PC-9 (cell line): ENCODE data around the gene MKNK2. TPM values are rescaled to one million over a fixed set of nuclear protein-coding genes. Genes with fewer than 3 reads are reported as not detected.

Experiments used
- BruUV-seq: library from RNA; stranded (reverse); fragments of 400-500 nt; replicated peaks from 2 replicates; lab custom pipeline; 2021; lab: Mats Ljungman, UMichigan
- CTCF ChIA-PET: fragments of 300-600 bp; sonication (Branson Sonifier 250); formaldehyde crosslinking; loops from one replicate; lab custom pipeline; 2022; ENCODE audit warnings: antibody characterized with exemption; lab: Charles Lee
- POLR2A ChIA-PET: fragments of 300-600 bp; sonication (Branson Sonifier 250); formaldehyde crosslinking; loops from one replicate; lab custom pipeline; 2022; ENCODE audit warnings: antibody characterized with exemption; ENCODE audit not compliant: unreplicated experiment; lab: Charles Lee
- DNase-seq, 2 experiments: peaks; one replicate each; pipeline versions ENCODE4 v3.0.0 to v3.0.0-alpha.2; 2015 to 2022; ENCODE audit warnings: mixed read lengths in 1 of 2
- H2AFZ ChIP-seq: fragments of 200-600 bp; sonication (generic); 2 replicates; pipeline ENCODE4 v1.8.1; 2017; ENCODE audit warnings: antibody characterized with exemption
- H3F3A ChIP-seq: fragments of 200-600 bp; sonication (generic); 2 replicates; pipeline ENCODE4 v1.8.1; 2017; ENCODE audit warnings: antibody characterized with exemption, mild to moderate bottlenecking, low read depth; ENCODE audit not compliant: insufficient read depth
- H3K27ac ChIP-seq: fragments of 200-600 bp; sonication (generic); 2 replicates; pipeline ENCODE4 v1.6.1; 2016; ENCODE audit warnings: mixed run types
- H3K27me3 ChIP-seq: fragments of 200-600 bp; sonication (generic); 2 replicates; pipeline ENCODE4 v1.6.1; 2016; ENCODE audit warnings: low read depth, mixed run types; ENCODE audit not compliant: insufficient read depth
- H3K36me3 ChIP-seq: fragments of 200-600 bp; sonication (generic); 2 replicates; pipeline ENCODE4 v1.6.1; 2016; ENCODE audit warnings: low read depth, mixed run types
- H3K4me1 ChIP-seq: fragments of 200-600 bp; sonication (generic); replicated peaks from 2 replicates; pipeline ENCODE4 v1.6.1; 2016; ENCODE audit warnings: mixed run types; ENCODE audit not compliant: insufficient read depth
- H3K4me2 ChIP-seq: fragments of 200-600 bp; sonication (generic); 2 replicates; pipeline ENCODE4 v1.6.1; 2017; ENCODE audit warnings: mixed run types
- H3K4me3 ChIP-seq: fragments of 200-600 bp; sonication (generic); 2 replicates; pipeline ENCODE4 v1.6.1; 2016; ENCODE audit warnings: mixed run types
- H3K79me2 ChIP-seq: fragments of 200-600 bp; sonication (generic); 2 replicates; pipeline ENCODE4 v1.6.1; 2017; ENCODE audit warnings: low read depth, mixed run types
- H3K9me2 ChIP-seq: fragments of 200-600 bp; sonication (generic); 2 replicates; pipeline ENCODE4 v1.8.1; 2017; ENCODE audit warnings: mild to moderate bottlenecking; ENCODE audit not compliant: insufficient read depth
- H3K9me3 ChIP-seq: fragments of 200-600 bp; sonication (generic); 2 replicates; pipeline ENCODE4 v1.8.1; 2016; ENCODE audit warnings: low read depth; ENCODE audit not compliant: insufficient read depth
- H4K20me1 ChIP-seq: fragments of 200-600 bp; sonication (generic); 2 replicates; pipeline ENCODE4 v1.8.1; 2017; ENCODE audit not compliant: insufficient read depth
- EZH2 ChIP-seq: fragments of 200-600 bp; sonication (generic); IDR thresholded peaks from 2 replicates; pipeline ENCODE4 v1.8.0; 2017; ENCODE audit warnings: antibody characterized with exemption, low read depth
- intact Hi-C: fragments of 100-400 bp; cut with micrococcal nuclease; formaldehyde crosslinking; loops from one replicate; pipeline ENCODE4 v1.10.0; 2022; ENCODE audit not compliant: unreplicated experiment
- total RNA-seq: library from RNA; stranded (reverse); gene quantifications from 2 replicates; pipeline ENCODE4 v1.2.3, GENCODE V29; 2021
- TF ChIP-seq, protein P1 (sequence below): fragments of 200-600 bp; sonication (generic); conservative IDR thresholded peaks from 2 replicates; pipeline ENCODE4 v1.6.1; 2017; ENCODE audit warnings: mixed run types, antibody characterized with exemption, mild to moderate bottlenecking, moderate library complexity

Gene MKNK2
- total RNA-seq, 1 experiment from 2014 or later, result 132 TPM

- Histone ChIP-seq H3K4me2 (0 out of 2 replicates have a peak overlapping the region, but pooled peaks have one; percentile 80), H4K20me1 (no peaks in the 10 kb centered on the region), H3K9me2 (no peaks in the 10 kb centered on the region), H3K36me3 (no peaks in the 10 kb centered on the region), H3K27me3 (no peaks in the 10 kb centered on the region), H3K27ac (peak overlapping the region; percentile 100), H3K4me3 (no peak overlapping the region), H3F3A (peaks cover 17% of the 10 kb centered on the region; the same call in 1 of the 2 replicates), H2AFZ (no peak overlapping the region), H3K4me1 (peaks cover 37% of the 10 kb centered on the region), H3K79me2 (0 out of 2 replicates have a peak, but pooled peaks cover 6% of the 10 kb centered on the region), H3K9me3 (no peaks in the 10 kb centered on the region)
- ChIA-PET CTCF (no interaction called here), POLR2A (no interaction called here)
- intact Hi-C loops, result no loop called here
- no peak for DNase-seq
- no TSS peak for BruUV-seq
- TF ChIP-seq EZH2, result no peak
Measured at GRCh38 chr19:2057484-2058469, 6.7 kb upstream of the MKNK2 start.

DNA sequence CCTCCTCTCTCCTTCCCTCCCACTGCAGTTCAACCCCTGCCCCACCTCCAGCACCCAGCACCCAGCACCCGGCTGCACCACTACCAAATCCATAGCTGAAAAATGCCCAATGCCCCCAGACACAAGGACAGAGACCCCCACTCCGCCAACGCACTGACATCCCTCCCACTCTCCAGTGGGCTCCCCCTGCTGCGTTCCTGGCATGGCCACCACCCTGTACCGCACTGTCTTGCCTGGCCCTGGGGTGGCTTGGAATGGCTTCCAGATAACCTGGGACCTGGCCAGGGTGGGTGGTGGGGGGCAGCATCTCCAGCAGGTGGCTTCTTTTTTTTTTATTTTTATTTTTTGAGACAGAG is 5.8 kb upstream of the MKNK2 start:
- Histone ChIP-seq H3F3A (peaks cover 17% of the 10 kb centered on the region; the same call in 1 of the 2 replicates), H3K36me3 (no peaks in the 10 kb centered on the region), H2AFZ (no peak overlapping the region), H3K79me2 (0 out of 2 replicates have a peak, but pooled peaks cover 6% of the 10 kb centered on the region), H4K20me1 (no peaks in the 10 kb centered on the region), H3K4me1 (peaks cover 37% of the 10 kb centered on the region), H3K4me2 (no peak overlapping the region), H3K4me3 (no peak overlapping the region), H3K9me2 (no peaks in the 10 kb centered on the region), H3K9me3 (no peaks in the 10 kb centered on the region), H3K27ac (peak overlapping the region; percentile 3; the same call in 1 of the 2 replicates), H3K27me3 (no peaks in the 10 kb centered on the region)
- POLR2A ChIA-PET, result no interaction called here
- TF ChIP-seq EZH2, result no peak
- TF ChIP-seq, protein P1, sequence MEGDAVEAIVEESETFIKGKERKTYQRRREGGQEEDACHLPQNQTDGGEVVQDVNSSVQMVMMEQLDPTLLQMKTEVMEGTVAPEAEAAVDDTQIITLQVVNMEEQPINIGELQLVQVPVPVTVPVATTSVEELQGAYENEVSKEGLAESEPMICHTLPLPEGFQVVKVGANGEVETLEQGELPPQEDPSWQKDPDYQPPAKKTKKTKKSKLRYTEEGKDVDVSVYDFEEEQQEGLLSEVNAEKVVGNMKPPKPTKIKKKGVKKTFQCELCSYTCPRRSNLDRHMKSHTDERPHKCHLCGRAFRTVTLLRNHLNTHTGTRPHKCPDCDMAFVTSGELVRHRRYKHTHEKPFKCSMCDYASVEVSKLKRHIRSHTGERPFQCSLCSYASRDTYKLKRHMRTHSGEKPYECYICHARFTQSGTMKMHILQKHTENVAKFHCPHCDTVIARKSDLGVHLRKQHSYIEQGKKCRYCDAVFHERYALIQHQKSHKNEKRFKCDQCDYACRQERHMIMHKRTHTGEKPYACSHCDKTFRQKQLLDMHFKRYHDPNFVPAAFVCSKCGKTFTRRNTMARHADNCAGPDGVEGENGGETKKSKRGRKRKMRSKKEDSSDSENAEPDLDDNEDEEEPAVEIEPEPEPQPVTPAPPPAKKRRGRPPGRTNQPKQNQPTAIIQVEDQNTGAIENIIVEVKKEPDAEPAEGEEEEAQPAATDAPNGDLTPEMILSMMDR, result no peak
- CTCF ChIA-PET, result no interaction called here
- BruUV-seq, result no TSS peak
- intact Hi-C loops, result no loop called here
- DNase-seq, result no peak

DNA sequence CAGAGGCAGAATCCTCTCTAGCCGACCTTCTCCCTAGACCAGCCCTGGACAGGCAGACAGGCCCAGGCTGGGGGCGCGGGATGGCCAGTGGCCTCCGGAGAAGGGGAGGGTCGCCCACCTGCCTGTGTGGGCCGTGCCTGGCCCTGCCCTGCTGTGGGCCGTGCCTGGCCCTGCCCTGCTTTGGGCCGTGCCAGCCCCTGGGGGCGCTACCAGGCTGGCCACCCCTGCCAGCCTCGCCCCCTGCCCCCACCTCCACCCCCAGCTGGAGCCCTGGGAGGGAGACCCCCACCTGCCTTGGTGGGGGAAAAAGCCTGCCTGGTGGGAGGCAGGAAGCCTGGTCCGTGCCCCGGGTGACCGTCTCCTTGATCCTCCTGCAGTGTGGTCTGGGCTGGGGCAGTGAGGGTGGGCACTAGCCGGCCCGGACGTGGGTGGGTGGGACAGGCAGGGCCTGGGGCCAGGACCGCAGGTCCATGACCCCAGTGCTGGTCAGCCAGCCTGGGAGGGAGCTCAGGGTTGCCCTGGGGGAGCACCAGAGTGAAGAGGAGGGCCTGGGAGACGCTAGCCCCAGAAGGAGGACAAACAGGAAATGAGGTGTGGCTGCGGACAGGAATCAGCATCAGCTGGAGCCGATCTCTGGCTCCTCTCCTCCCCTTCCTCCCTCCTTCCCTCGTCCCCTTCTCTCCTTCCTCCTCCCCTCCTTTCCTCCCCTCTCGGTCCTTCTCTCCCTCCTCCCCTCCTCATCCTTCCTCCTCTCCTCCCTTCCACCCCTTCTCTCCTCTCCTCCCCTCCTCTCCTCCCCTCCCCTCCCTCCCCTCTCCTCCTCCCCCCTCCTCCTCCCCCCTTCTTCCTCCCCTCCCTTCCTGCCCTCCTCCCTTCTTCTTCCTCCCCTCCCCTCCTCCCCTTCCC is 5.1 kb upstream of the MKNK2 start:
- no peaks in the 10 kb centered on the region for H3K9me2 ChIP-seq
- TF ChIP-seq EZH2, result no peak
- TF ChIP-seq, protein P1, result no peak
- no peaks in the 10 kb centered on the region for H3K36me3 ChIP-seq
- peak in 1 of 2 experiments; percentile 35 for DNase-seq
- peak overlapping the region; percentile 36 for H3K4me2 ChIP-seq
- 0 out of 2 replicates have a peak, but pooled peaks cover 6% of the 10 kb centered on the region for H3K79me2 ChIP-seq
- no peak overlapping the region for H2AFZ ChIP-seq
- POLR2A ChIA-PET, result no interaction called here
- H3K4me1 ChIP-seq, result peaks cover 37% of the 10 kb centered on the region
- peaks cover 17% of the 10 kb centered on the region; the same call in 1 of the 2 replicates for H3F3A ChIP-seq
- no peaks in the 10 kb centered on the region for H3K27me3 ChIP-seq
- no peak overlapping the region for H3K27ac ChIP-seq
- no peaks in the 10 kb centered on the region for H3K9me3 ChIP-seq
- no peaks in the 10 kb centered on the region for H4K20me1 ChIP-seq
- H3K4me3 ChIP-seq, result no peak overlapping the region
- intact Hi-C loops, result no loop called here
- no TSS peak for BruUV-seq
- CTCF ChIA-PET, result no interaction called here
